ENCODE measurements around the gene PLSCR2.

PLSCR2 gene

DNA sequence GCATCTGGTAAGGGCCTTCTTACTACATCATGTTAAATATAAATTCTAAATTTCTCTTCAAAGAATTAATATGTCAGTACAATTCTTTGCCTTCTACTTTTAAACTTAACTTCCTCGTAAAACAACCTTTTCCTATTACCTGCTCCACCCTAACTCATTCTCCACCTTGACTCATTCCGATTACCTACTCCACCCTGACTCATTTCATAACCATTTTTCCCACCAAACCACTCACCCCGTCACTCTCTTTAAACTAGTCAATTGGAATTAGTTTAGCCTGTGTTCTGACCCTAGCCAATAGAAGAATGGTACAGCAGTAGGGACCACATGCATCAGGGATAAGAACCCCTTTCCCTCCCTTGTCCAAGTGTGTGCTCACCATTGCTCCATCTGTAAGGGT, 65.6 kb downstream of the PLSCR2 start:
- Histone ChIP-seq H3K27ac (ENCODE audit: low read length) (no peak overlapping the region), H3K9ac (ENCODE audit: low read depth, low read length) (no peak overlapping the region), H3K4me3 (ENCODE audit: low read length) (no peak overlapping the region), H3K36me3 (ENCODE audit: insufficient read depth, low read depth, low read length) (no peaks in the 10 kb centered on the region), H3K9me3 (ENCODE audit: insufficient read depth, low read depth, low read length) (no peaks in the 10 kb centered on the region), H3K4me1 (ENCODE audit: insufficient read depth, low read length) (no peaks in the 10 kb centered on the region; the same call in 1 of the 2 replicates), H3K27me3 (ENCODE audit: insufficient read depth, low read length) (no peaks in the 10 kb centered on the region)

DNA sequence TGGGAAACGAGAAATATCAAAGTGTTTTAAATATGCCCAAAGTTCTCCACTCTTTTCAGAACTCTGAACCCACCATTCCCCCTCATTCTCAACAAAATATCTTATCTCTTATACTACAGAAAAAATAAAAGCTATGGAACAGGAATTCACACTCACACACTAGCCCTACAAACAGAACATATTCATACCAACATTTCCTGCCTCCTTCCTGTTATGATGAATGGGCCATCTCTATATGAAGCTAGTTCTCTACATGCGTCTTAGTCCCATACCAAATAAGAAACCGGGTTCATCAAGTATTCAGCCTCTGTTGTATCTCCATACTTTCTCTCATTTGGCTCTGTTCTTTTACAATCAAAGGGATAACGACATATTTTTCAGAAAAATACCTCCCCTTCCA, 72.6 kb downstream of the PLSCR2 start:
- Histone ChIP-seq H3K27ac (ENCODE audit: low read length) (no peak overlapping the region), H3K9ac (ENCODE audit: low read depth, low read length) (no peak overlapping the region), H3K27me3 (ENCODE audit: insufficient read depth, low read length) (no peaks in the 10 kb centered on the region), H3K36me3 (ENCODE audit: insufficient read depth, low read depth, low read length) (no peaks in the 10 kb centered on the region), H3K9me3 (ENCODE audit: insufficient read depth, low read depth, low read length) (no peaks in the 10 kb centered on the region), H3K4me1 (ENCODE audit: insufficient read depth, low read length) (no peaks in the 10 kb centered on the region), H3K4me3 (ENCODE audit: low read length) (no peak overlapping the region)

DNA sequence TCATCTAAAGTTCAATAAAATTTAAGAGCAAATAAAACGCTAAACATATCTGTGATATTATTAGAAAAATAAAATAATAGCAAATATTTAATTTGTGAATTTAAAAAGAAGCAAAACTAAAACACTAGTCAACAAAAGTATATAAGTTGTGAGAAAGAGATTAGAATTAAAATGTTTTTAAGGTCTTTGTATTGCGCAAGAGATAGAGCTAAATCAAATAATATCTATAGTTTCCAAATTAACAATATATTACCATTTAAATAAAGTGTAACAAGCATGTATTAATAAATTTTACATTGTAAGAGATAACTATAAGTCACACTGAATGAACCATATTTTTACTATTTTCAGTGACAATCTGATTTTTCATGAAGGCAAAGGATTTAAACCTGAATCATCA, 74.2 kb downstream of the PLSCR2 start:
- H3K9ac ChIP-seq (ENCODE audit: low read depth, low read length), result no peak overlapping the region
- no peaks in the 10 kb centered on the region for H3K36me3 ChIP-seq (ENCODE audit: insufficient read depth, low read depth, low read length)
- H3K4me1 ChIP-seq (ENCODE audit: insufficient read depth, low read length), result no peaks in the 10 kb centered on the region
- no peak overlapping the region for H3K27ac ChIP-seq (ENCODE audit: low read length)
- no peaks in the 10 kb centered on the region for H3K27me3 ChIP-seq (ENCODE audit: insufficient read depth, low read length)
- no peaks in the 10 kb centered on the region for H3K9me3 ChIP-seq (ENCODE audit: insufficient read depth, low read depth, low read length)
- no peak overlapping the region for H3K4me3 ChIP-seq (ENCODE audit: low read length)

DNA sequence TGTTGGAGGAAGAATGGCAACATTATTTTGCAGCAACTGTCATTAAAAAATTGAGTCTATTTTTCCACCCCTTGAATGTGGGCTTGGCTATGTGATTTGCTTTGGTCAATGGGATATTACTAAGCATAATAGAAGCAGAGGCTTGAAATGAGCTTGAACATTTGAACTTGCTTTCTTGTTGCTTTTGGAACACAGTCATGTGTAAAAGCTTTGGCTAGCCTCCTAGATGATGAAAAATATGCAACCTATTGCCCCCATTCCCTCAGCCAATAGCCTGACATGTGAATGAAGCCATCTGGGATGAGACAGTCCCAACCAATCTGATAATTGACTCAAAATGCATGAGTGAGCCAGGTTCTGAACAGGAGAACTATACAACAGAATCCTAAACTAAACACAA, 78.4 kb downstream of the PLSCR2 start:
- no peaks in the 10 kb centered on the region for H3K9me3 ChIP-seq (ENCODE audit: insufficient read depth, low read depth, low read length)
- H3K27me3 ChIP-seq (ENCODE audit: insufficient read depth, low read length), result no peaks in the 10 kb centered on the region
- H3K4me3 ChIP-seq (ENCODE audit: low read length), result no peak overlapping the region
- no peak overlapping the region for H3K27ac ChIP-seq (ENCODE audit: low read length)
- no peak overlapping the region for H3K9ac ChIP-seq (ENCODE audit: low read depth, low read length)
- no peaks in the 10 kb centered on the region for H3K36me3 ChIP-seq (ENCODE audit: insufficient read depth, low read depth, low read length)
- H3K4me1 ChIP-seq (ENCODE audit: insufficient read depth, low read length), result no peaks in the 10 kb centered on the region

DNA sequence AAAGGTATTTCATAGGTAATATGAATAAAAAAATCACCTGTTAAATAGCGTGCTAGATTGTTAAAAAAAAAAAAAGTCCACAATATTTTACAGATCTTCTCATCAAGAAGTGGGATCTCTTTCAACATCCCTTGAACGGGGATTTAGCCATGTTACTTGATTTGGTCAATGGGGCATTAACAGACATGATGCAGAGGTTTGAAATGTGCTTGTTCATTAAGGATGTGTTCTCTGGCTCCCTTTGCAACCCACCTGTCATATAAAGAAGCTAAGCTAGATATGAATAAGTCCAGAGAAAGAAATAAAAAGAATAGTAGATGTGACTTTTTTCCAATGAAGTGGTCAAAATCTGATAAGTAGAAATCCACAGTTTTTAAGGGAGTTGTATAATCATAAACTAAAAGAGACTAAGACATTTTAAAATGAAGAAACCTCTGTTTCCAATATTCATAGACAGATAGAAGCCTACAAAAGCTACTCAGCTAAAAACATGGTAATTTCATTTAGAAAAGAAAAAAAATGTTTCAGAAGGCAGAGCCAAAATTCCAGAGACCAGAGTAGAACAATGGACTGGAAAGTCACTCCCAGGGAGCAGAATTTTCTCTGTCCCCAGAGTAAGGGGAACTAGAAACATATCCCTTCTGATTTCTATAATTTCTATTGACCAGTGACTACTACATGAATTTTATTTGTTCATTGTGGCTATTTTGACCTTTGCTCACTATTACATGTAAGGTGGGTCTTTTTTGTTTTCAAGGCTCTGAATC, 79.2 kb downstream of the PLSCR2 start:
- Histone ChIP-seq H3K4me3 (ENCODE audit: low read length) (no peak overlapping the region), H3K36me3 (ENCODE audit: insufficient read depth, low read depth, low read length) (no peaks in the 10 kb centered on the region), H3K27ac (ENCODE audit: low read length) (no peak overlapping the region), H3K9ac (ENCODE audit: low read depth, low read length) (no peak overlapping the region), H3K4me1 (ENCODE audit: insufficient read depth, low read length) (no peaks in the 10 kb centered on the region), H3K27me3 (ENCODE audit: insufficient read depth, low read length) (no peaks in the 10 kb centered on the region), H3K9me3 (ENCODE audit: insufficient read depth, low read depth, low read length) (no peaks in the 10 kb centered on the region)

DNA sequence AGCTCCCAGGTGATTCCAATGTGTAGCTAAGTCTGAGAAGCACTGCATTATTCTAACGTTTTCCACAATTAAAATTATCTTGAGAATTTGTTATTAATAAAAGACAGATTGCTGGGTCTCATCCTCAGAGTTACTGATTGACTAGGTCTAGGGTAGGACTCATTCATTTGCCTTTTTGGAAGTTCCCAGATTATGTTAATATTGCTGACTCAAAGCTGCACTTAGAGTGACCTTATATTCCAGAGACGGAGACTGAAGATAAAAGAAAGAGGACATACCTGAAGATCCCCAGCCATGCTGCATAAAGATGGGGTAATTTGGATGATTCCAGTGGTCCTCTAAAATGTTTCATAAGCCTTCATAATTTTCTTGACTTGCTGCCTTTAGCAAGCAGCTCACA, 81.8 kb downstream of the PLSCR2 start:
- Histone ChIP-seq H3K9ac (ENCODE audit: low read depth, low read length) (no peak overlapping the region), H3K36me3 (ENCODE audit: insufficient read depth, low read depth, low read length) (no peaks in the 10 kb centered on the region), H3K9me3 (ENCODE audit: insufficient read depth, low read depth, low read length) (no peaks in the 10 kb centered on the region), H3K27ac (ENCODE audit: low read length) (no peak overlapping the region), H3K4me3 (ENCODE audit: low read length) (no peak overlapping the region), H3K27me3 (ENCODE audit: insufficient read depth, low read length) (no peaks in the 10 kb centered on the region), H3K4me1 (ENCODE audit: insufficient read depth, low read length) (no peaks in the 10 kb centered on the region)

DNA sequence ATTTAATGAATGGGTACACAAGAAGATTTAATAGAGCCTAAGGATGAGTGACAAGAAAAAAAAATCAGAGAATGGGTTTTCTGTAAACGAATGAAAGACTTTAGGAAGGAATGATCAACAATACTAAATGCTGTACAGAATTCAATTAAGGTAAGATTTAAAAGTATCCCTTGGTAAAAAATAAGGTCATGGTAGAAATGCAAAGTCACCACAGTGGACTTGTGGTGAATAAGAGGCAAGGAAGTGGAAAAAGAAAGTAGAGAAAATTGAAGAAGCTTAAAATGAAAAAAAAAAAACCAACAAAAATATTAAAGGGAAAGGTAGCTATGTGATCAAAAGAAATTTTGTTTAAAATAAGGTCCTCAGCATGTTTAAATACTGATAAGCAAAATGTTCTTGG, 82.4 kb downstream of the PLSCR2 start:
- no peak overlapping the region for H3K9ac ChIP-seq (ENCODE audit: low read depth, low read length)
- no peak overlapping the region for H3K27ac ChIP-seq (ENCODE audit: low read length)
- H3K4me1 ChIP-seq (ENCODE audit: insufficient read depth, low read length), result no peaks in the 10 kb centered on the region
- no peaks in the 10 kb centered on the region for H3K27me3 ChIP-seq (ENCODE audit: insufficient read depth, low read length)
- no peaks in the 10 kb centered on the region for H3K36me3 ChIP-seq (ENCODE audit: insufficient read depth, low read depth, low read length)
- H3K9me3 ChIP-seq (ENCODE audit: insufficient read depth, low read depth, low read length), result no peaks in the 10 kb centered on the region
- no peak overlapping the region for H3K4me3 ChIP-seq (ENCODE audit: low read length)

DNA sequence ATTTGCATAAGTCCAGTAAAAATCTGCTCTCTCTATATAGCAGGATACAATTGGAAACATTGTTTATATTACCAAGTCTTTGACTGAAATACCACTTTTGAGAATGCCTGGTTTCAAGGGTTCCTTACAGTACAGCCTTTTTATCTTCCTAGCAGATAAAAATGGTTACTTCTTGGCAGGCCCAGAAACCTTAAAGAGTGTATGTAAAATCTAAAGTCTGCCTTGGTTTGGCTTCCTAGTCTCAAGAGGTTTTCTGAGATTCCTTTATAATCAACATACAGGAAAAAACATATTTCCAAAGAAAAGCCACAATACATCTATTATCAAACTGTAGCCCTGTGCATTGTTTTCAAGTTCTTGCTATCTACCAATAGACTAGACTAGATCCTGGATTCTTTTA, 84.6 kb downstream of the PLSCR2 start:
- H3K27ac ChIP-seq (ENCODE audit: low read length), result no peak overlapping the region
- H3K27me3 ChIP-seq (ENCODE audit: insufficient read depth, low read length), result no peaks in the 10 kb centered on the region
- peaks cover 1% of the 10 kb centered on the region; the same call in 1 of the 2 replicates for H3K9me3 ChIP-seq (ENCODE audit: insufficient read depth, low read depth, low read length)
- no peak overlapping the region for H3K9ac ChIP-seq (ENCODE audit: low read depth, low read length)
- no peak overlapping the region for H3K4me3 ChIP-seq (ENCODE audit: low read length)
- H3K4me1 ChIP-seq (ENCODE audit: insufficient read depth, low read length), result no peaks in the 10 kb centered on the region
- H3K36me3 ChIP-seq (ENCODE audit: insufficient read depth, low read depth, low read length), result no peaks in the 10 kb centered on the region

All from iPS-20b (cell line).